ENCODE measurements around the gene PGLYRP3. TPM values are rescaled to one million over a fixed set of nuclear protein-coding genes. Genes with fewer than 3 reads are reported as not detected.

The PGLYRP3 gene
- total and polyA plus RNA-seq, 2 experiments from 2014 or later: not detected

DNA sequence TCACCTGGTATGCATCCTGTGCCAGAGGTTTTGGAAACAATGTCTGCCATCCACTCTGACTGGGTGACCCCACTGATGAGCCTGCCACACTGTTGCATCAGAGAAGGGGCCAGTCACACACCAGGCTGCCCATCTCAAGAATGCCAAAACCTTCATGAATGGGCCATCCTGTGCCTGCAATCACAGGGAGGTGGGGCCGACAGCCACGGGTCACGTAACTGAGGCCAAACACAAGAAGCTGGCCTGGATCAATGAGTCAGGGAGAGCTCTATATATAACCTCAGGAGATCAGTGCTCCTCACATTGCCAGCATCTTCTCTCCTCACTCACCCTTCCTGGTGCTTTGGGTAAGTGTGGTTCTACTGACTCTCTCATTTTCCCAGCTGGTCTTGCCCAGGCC is 53.4 kb downstream of the PGLYRP3 start, which contains the start of gene LORICRIN:
LORICRIN (plus strand) TSS at position 301 of the 400 bp plus-strand sequence. CDS start 1,263 bp downstream, outside the sequence.
- no peaks in the 10 kb centered on the region for H3K9me2 ChIP-seq (replicated peaks; ENCODE audit: insufficient read depth)
- TF ChIP-seq EZH2phosphoT487 (IDR thresholded peaks at IDR 0.05; ENCODE audit: low read depth, severe bottlenecking, unreplicated experiment) (no peak), EZH2 (IDR thresholded peaks at IDR 0.05; ENCODE audit: borderline replicate concordance) (no peak)
- TF ChIP-seq, protein P1, sequence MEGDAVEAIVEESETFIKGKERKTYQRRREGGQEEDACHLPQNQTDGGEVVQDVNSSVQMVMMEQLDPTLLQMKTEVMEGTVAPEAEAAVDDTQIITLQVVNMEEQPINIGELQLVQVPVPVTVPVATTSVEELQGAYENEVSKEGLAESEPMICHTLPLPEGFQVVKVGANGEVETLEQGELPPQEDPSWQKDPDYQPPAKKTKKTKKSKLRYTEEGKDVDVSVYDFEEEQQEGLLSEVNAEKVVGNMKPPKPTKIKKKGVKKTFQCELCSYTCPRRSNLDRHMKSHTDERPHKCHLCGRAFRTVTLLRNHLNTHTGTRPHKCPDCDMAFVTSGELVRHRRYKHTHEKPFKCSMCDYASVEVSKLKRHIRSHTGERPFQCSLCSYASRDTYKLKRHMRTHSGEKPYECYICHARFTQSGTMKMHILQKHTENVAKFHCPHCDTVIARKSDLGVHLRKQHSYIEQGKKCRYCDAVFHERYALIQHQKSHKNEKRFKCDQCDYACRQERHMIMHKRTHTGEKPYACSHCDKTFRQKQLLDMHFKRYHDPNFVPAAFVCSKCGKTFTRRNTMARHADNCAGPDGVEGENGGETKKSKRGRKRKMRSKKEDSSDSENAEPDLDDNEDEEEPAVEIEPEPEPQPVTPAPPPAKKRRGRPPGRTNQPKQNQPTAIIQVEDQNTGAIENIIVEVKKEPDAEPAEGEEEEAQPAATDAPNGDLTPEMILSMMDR (IDR thresholded peaks at IDR 0.05; ENCODE audit: poor library complexity): no peak
- H3K36me3 ChIP-seq (replicated peaks; ENCODE audit: insufficient read depth, low read depth): no peaks in the 10 kb centered on the region
- H3K27me3 ChIP-seq: no peaks in the 10 kb centered on the region
- 90% methylated on average over 3 of the region's 3 CpGs for WGBS (ENCODE audit: low lambda C conversion rate, missing lambda C conversion rate)
- no peak within 1 kb of the TSS for H2AFZ ChIP-seq
- H4K20me1 ChIP-seq (ENCODE audit: insufficient read depth, poor library complexity, severe bottlenecking): no peaks in the 10 kb centered on the region
- no peak within 1 kb of the TSS for H3K4me3 ChIP-seq
- no peaks in the 10 kb centered on the region for H3K9me3 ChIP-seq (ENCODE audit: low read depth)
- H3K27ac ChIP-seq: no peak within 1 kb of the TSS
- no peaks in the 10 kb centered on the region for H3K4me1 ChIP-seq (ENCODE audit: insufficient read depth)
- no peaks in the 10 kb centered on the region for H3K79me2 ChIP-seq
- no peak within 1 kb of the TSS for H3K4me2 ChIP-seq
- DNase-seq (ENCODE audit: low spot score): no peak

DNA sequence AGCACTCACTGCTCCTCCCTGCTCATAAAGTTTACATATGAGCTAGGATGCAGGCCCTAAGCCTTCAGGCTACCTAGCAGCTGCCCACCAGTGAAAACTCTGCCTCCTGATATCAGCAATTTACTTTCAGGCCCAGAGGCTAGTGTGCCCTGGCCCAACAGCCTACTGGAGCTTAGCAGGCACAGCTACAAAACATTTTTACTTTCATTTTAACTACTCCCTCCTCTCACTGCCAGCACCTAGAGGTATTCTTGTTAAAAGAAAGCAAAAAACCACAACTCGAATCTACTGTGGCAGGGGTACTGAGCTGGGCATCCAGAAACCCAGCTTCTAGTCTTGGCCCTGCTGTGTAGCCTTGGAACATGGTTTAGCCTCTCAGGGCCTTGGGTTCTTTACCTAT is 59.1 kb downstream of the PGLYRP3 start:
- Histone ChIP-seq H3K4me2 (no peak overlapping the region), H3K79me2 (no peaks in the 10 kb centered on the region), H3K9me2 (replicated peaks; ENCODE audit: insufficient read depth) (no peaks in the 10 kb centered on the region), H3K9me3 (ENCODE audit: low read depth) (no peaks in the 10 kb centered on the region), H3K27ac (no peak overlapping the region), H3K4me3 (no peak overlapping the region), H4K20me1 (ENCODE audit: insufficient read depth, poor library complexity, severe bottlenecking) (no peaks in the 10 kb centered on the region), H3K36me3 (replicated peaks; ENCODE audit: insufficient read depth, low read depth) (no peaks in the 10 kb centered on the region), H3K27me3 (no peaks in the 10 kb centered on the region), H2AFZ (no peak overlapping the region), H3K4me1 (ENCODE audit: insufficient read depth) (no peaks in the 10 kb centered on the region)
- no peak for DNase-seq (ENCODE audit: low spot score)
- 39% methylated on average over 1 of the region's 1 CpG for WGBS (ENCODE audit: low lambda C conversion rate, missing lambda C conversion rate)
- TF ChIP-seq EZH2 (IDR thresholded peaks at IDR 0.05; ENCODE audit: borderline replicate concordance) (no peak), EZH2phosphoT487 (IDR thresholded peaks at IDR 0.05; ENCODE audit: low read depth, severe bottlenecking, unreplicated experiment) (no peak)
- TF ChIP-seq, protein P1 (IDR thresholded peaks at IDR 0.05; ENCODE audit: poor library complexity): no peak

DNA sequence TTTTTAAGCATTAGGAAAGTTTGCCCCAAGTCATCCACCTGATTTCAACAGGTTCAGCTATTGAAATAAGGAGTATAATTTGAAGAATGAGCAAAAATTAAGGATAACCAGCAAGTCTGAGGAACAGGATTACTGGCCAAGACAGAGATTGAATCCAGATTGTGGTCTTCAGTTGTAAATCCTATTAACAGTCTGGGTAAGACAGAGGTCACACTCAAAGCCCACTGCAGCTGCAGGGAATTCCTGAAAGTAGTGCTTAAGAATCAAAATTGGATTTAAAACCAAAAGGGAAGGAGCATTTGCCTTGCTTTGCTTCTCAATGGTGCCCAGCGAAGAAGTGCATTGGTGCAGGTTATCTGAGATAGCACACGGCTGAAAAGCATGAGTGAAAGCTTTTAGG is 59.7 kb downstream of the PGLYRP3 start:
- no peaks in the 10 kb centered on the region for H3K36me3 ChIP-seq (replicated peaks; ENCODE audit: insufficient read depth, low read depth)
- H3K4me1 ChIP-seq (ENCODE audit: insufficient read depth): no peaks in the 10 kb centered on the region
- H4K20me1 ChIP-seq (ENCODE audit: insufficient read depth, poor library complexity, severe bottlenecking): no peaks in the 10 kb centered on the region
- no peaks in the 10 kb centered on the region for H3K9me2 ChIP-seq (replicated peaks; ENCODE audit: insufficient read depth)
- no peak for DNase-seq (ENCODE audit: low spot score)
- 61% methylated on average over 2 of the region's 2 CpGs for WGBS (ENCODE audit: low lambda C conversion rate, missing lambda C conversion rate)
- H3K9me3 ChIP-seq (ENCODE audit: low read depth): no peaks in the 10 kb centered on the region
- TF ChIP-seq, protein P1 (IDR thresholded peaks at IDR 0.05; ENCODE audit: poor library complexity): no peak
- TF ChIP-seq EZH2phosphoT487 (IDR thresholded peaks at IDR 0.05; ENCODE audit: low read depth, severe bottlenecking, unreplicated experiment) (no peak), EZH2 (IDR thresholded peaks at IDR 0.05; ENCODE audit: borderline replicate concordance) (no peak)
- no peak overlapping the region for H3K4me3 ChIP-seq
- H2AFZ ChIP-seq: no peak overlapping the region
- no peaks in the 10 kb centered on the region for H3K79me2 ChIP-seq
- no peaks in the 10 kb centered on the region for H3K27me3 ChIP-seq
- no peak overlapping the region for H3K27ac ChIP-seq
- no peak overlapping the region for H3K4me2 ChIP-seq

DNA sequence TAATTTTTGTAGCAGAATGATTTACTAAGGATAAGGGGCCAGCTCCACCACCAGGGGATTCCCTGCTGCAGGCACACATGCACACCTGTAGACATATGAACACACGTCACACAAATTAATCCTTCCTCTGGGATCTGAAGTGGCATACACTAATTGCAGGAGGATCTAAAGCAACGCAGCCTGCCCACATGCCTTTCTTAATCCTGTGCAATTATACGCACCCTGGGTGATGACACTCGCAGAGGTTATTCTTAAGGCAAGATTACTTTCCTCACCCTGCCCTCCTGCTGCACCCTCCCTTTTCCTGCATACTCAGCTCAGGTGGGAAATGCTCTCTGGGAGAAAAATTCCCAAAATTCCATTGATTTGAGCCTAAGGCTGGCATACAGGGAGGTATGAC is 60.8 kb downstream of the PGLYRP3 start:
- Histone ChIP-seq H3K9me2 (replicated peaks; ENCODE audit: insufficient read depth) (no peaks in the 10 kb centered on the region), H3K4me2 (no peak overlapping the region), H3K36me3 (replicated peaks; ENCODE audit: insufficient read depth, low read depth) (no peaks in the 10 kb centered on the region), H3K9me3 (ENCODE audit: low read depth) (no peaks in the 10 kb centered on the region), H4K20me1 (ENCODE audit: insufficient read depth, poor library complexity, severe bottlenecking) (no peaks in the 10 kb centered on the region), H2AFZ (no peak overlapping the region), H3K27ac (no peak overlapping the region), H3K4me1 (ENCODE audit: insufficient read depth) (no peaks in the 10 kb centered on the region), H3K79me2 (no peaks in the 10 kb centered on the region), H3K27me3 (no peaks in the 10 kb centered on the region), H3K4me3 (no peak overlapping the region)
- TF ChIP-seq EZH2 (IDR thresholded peaks at IDR 0.05; ENCODE audit: borderline replicate concordance) (no peak), EZH2phosphoT487 (IDR thresholded peaks at IDR 0.05; ENCODE audit: low read depth, severe bottlenecking, unreplicated experiment) (no peak)
- TF ChIP-seq, protein P1 (IDR thresholded peaks at IDR 0.05; ENCODE audit: poor library complexity): no peak
- WGBS (ENCODE audit: low lambda C conversion rate, missing lambda C conversion rate): 83% methylated on average over 4 of the region's 4 CpGs
- DNase-seq (ENCODE audit: low spot score): no peak
